ENCODE data around the gene SH3RF3.

Gene SH3RF3

DNA sequence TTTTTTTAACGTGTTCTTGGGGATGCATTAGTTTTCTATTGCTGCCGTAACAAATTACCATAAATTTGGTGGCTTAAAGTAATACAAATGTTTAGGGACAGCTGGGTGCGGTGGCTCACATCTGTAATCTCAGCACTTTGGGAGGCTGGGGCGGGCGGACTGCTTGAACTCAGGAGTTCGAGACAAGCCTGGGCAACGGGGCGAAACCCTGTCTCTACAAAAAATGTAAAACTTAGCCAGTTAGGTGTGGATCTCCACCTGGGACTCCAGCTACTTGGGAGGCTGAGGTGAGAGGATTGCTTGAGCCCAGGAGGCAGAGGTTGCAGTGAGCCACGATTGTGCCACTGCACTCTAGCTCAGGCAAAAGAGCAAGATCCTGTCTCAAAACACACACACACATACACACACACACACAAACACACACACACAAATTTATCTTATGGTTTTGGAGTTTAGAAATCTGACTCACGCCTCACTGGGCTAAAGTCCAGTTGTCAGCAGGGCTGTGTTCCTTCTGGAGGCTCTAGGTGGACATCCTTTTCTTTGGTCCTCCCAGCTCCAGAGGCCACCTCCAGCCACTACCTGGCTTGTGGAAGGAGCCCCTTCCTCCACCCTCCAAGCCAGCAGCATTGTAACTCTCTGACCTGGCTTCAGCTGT is 408.7 kb downstream of the SH3RF3 start:
- DNase-seq (ENCODE audit: low spot score), result no peak

DNA sequence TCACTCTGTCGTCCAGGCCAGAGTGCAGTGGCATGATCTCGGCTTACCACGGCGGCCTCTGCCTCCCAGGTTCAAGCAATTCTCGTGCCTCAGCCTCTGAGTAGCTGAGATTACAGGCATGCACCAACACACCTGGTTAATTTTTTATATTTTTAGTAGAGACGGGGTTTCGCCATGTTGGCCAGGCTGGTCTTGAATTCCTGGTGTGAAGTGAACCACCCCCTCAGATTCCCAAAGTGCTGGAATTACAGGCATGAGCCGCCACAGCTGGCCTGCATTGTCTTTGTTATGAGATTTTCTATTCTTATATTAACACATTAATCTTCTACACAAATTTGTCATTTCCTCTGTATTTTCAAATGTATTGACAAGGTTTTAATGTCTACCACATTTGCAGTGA is 409.5 kb downstream of the SH3RF3 start:
- H3K27me3 ChIP-seq (ENCODE audit: control insufficient read depth in 3 of 3, insufficient read depth in 3 of 3, low read depth in 1 of 3, low read length in 3 of 3), result no peaks in the 10 kb centered on the region
- no peak overlapping the region for H3K18ac ChIP-seq (ENCODE audit: low read length)
- H3K4me2 ChIP-seq (ENCODE audit: insufficient read depth, low read length, poor library complexity, severe bottlenecking), result no peak overlapping the region
- no peak overlapping the region for H4K91ac ChIP-seq (ENCODE audit: low read depth, low read length, poor library complexity)
- no peak overlapping the region for H3K4me3 ChIP-seq (ENCODE audit: low read length in 2 of 2)
- H3K27ac ChIP-seq (replicated peaks; ENCODE audit: low read length), result no peak overlapping the region
- H3K4me1 ChIP-seq (ENCODE audit: control insufficient read depth in 2 of 2, insufficient read depth in 1 of 2, low read depth in 1 of 2, low read length in 2 of 2), result no peaks in the 10 kb centered on the region
- no peak overlapping the region for H2BK15ac ChIP-seq (ENCODE audit: low read length)
- H2BK12ac ChIP-seq (ENCODE audit: low read length), result no peak overlapping the region
- no peaks in the 10 kb centered on the region for H3K79me1 ChIP-seq (ENCODE audit: low read depth, low read length)
- no peak overlapping the region for H3K23ac ChIP-seq (ENCODE audit: low read depth, low read length, poor library complexity)
- no peak for DNase-seq (ENCODE audit: low spot score)
- H2BK120ac ChIP-seq (ENCODE audit: low read depth, low read length), result no peak overlapping the region
- no peak overlapping the region for H3K14ac ChIP-seq (ENCODE audit: low read length)
- no CpG with 5 or more reads among the region's 8 CpGs for WGBS, 2 donors (ENCODE audit: extremely low coverage in 2 of 2, insufficient read length in 2 of 2, insufficient replicate concordance in 1 of 2)
- H3K4ac ChIP-seq (ENCODE audit: low read length), result no peak overlapping the region
- no peak overlapping the region for H2AFZ ChIP-seq (ENCODE audit: low read length)
- H3K9me3 ChIP-seq (replicated peaks in 1 of 2; ENCODE audit: control insufficient read depth in 2 of 2, insufficient read depth in 1 of 2, low read depth in 1 of 2, low read length in 2 of 2), result peaks cover 2 to 5% of the 10 kb centered on the region in 2 donors
- no peak overlapping the region for H3K9ac ChIP-seq (ENCODE audit: low read depth, low read length, poor library complexity)
- peaks cover 0 to 32% of the 10 kb centered on the region in 2 donors for H3K36me3 ChIP-seq (replicated peaks in 1 of 2; ENCODE audit: control insufficient read depth in 2 of 2, insufficient read depth in 2 of 2, low read length in 2 of 2)
- no peak overlapping the region for H4K8ac ChIP-seq (ENCODE audit: low read depth, low read length)
- no peak overlapping the region for H2AK5ac ChIP-seq (ENCODE audit: low read depth, low read length)
- H2BK5ac ChIP-seq (ENCODE audit: low read length), result no peak overlapping the region

More for the DNA sequence above, 408.7 kb downstream of the SH3RF3 start:
- WGBS, 2 donors (ENCODE audit: extremely low coverage in 2 of 2, insufficient read length in 2 of 2, insufficient replicate concordance in 1 of 2), result no CpG with 5 or more reads among the region's 10 CpGs
- no peak overlapping the region for H3K4me2 ChIP-seq (ENCODE audit: insufficient read depth, low read length, poor library complexity, severe bottlenecking)
- H4K8ac ChIP-seq (ENCODE audit: low read depth, low read length), result no peak overlapping the region
- no peak overlapping the region for H3K9ac ChIP-seq (ENCODE audit: low read depth, low read length, poor library complexity)
- no peak overlapping the region for H2AFZ ChIP-seq (ENCODE audit: low read length)
- H3K4ac ChIP-seq (ENCODE audit: low read length), result no peak overlapping the region
- no peak overlapping the region for H2AK5ac ChIP-seq (ENCODE audit: low read depth, low read length)
- no peak overlapping the region for H3K23ac ChIP-seq (ENCODE audit: low read depth, low read length, poor library complexity)
- H2BK5ac ChIP-seq (ENCODE audit: low read length), result no peak overlapping the region
- peaks cover 0 to 24% of the 10 kb centered on the region in 2 donors for H3K36me3 ChIP-seq (replicated peaks in 1 of 2; ENCODE audit: control insufficient read depth in 2 of 2, insufficient read depth in 2 of 2, low read length in 2 of 2)
- no peak overlapping the region for H3K14ac ChIP-seq (ENCODE audit: low read length)
- H3K27me3 ChIP-seq (ENCODE audit: control insufficient read depth in 3 of 3, insufficient read depth in 3 of 3, low read depth in 1 of 3, low read length in 3 of 3), result no peaks in the 10 kb centered on the region
- H3K4me1 ChIP-seq (ENCODE audit: control insufficient read depth in 2 of 2, insufficient read depth in 1 of 2, low read depth in 1 of 2, low read length in 2 of 2), result peaks cover 0 to 2% of the 10 kb centered on the region in 2 donors
- no peak overlapping the region for H2BK15ac ChIP-seq (ENCODE audit: low read length)
- no peak overlapping the region for H3K4me3 ChIP-seq (ENCODE audit: low read length in 2 of 2)
- H3K79me1 ChIP-seq (ENCODE audit: low read depth, low read length), result no peaks in the 10 kb centered on the region
- no peak overlapping the region for H3K18ac ChIP-seq (ENCODE audit: low read length)
- no peak overlapping the region for H3K27ac ChIP-seq (replicated peaks; ENCODE audit: low read length)
- H4K91ac ChIP-seq (ENCODE audit: low read depth, low read length, poor library complexity), result no peak overlapping the region
- peaks cover 2 to 5% of the 10 kb centered on the region in 2 donors for H3K9me3 ChIP-seq (replicated peaks in 1 of 2; ENCODE audit: control insufficient read depth in 2 of 2, insufficient read depth in 1 of 2, low read depth in 1 of 2, low read length in 2 of 2)
- H2BK12ac ChIP-seq (ENCODE audit: low read length), result no peak overlapping the region
- no peak overlapping the region for H2BK120ac ChIP-seq (ENCODE audit: low read depth, low read length)

GRCh38 chr2:109542384-109542783 is 413.4 kb downstream of the SH3RF3 start:
- peaks cover 0 to 3% of the 10 kb centered on the region in 2 donors for H3K9me3 ChIP-seq (replicated peaks in 1 of 2; ENCODE audit: control insufficient read depth in 2 of 2, insufficient read depth in 1 of 2, low read depth in 1 of 2, low read length in 2 of 2)
- peaks cover 3 to 56% of the 10 kb centered on the region in 2 donors for H3K36me3 ChIP-seq (replicated peaks in 1 of 2; ENCODE audit: control insufficient read depth in 2 of 2, insufficient read depth in 2 of 2, low read length in 2 of 2)
- no peak overlapping the region for H2BK15ac ChIP-seq (ENCODE audit: low read length)
- no peak overlapping the region for H3K18ac ChIP-seq (ENCODE audit: low read length)
- no peaks in the 10 kb centered on the region for H3K27me3 ChIP-seq (ENCODE audit: control insufficient read depth in 3 of 3, insufficient read depth in 3 of 3, low read depth in 1 of 3, low read length in 3 of 3)
- H3K4me2 ChIP-seq (ENCODE audit: insufficient read depth, low read length, poor library complexity, severe bottlenecking), result no peak overlapping the region
- H2BK12ac ChIP-seq (ENCODE audit: low read length), result no peak overlapping the region
- H3K79me1 ChIP-seq (ENCODE audit: low read depth, low read length), result no peaks in the 10 kb centered on the region
- H3K4me3 ChIP-seq (ENCODE audit: low read length in 2 of 2), result no peak overlapping the region
- H3K23ac ChIP-seq (ENCODE audit: low read depth, low read length, poor library complexity), result no peak overlapping the region
- H3K14ac ChIP-seq (ENCODE audit: low read length), result no peak overlapping the region
- no peak overlapping the region for H3K4ac ChIP-seq (ENCODE audit: low read length)
- no peak overlapping the region for H4K8ac ChIP-seq (ENCODE audit: low read depth, low read length)
- no peak overlapping the region for H2BK120ac ChIP-seq (ENCODE audit: low read depth, low read length)
- peaks cover 0 to 4% of the 10 kb centered on the region in 2 donors for H3K4me1 ChIP-seq (ENCODE audit: control insufficient read depth in 2 of 2, insufficient read depth in 1 of 2, low read depth in 1 of 2, low read length in 2 of 2)
- H4K91ac ChIP-seq (ENCODE audit: low read depth, low read length, poor library complexity), result no peak overlapping the region
- DNase-seq (ENCODE audit: low spot score), result no peak
- H2AFZ ChIP-seq (ENCODE audit: low read length), result no peak overlapping the region
- H3K9ac ChIP-seq (ENCODE audit: low read depth, low read length, poor library complexity), result peak overlapping the region; percentile 46
- no peak overlapping the region for H2BK5ac ChIP-seq (ENCODE audit: low read length)
- WGBS, 2 donors (ENCODE audit: extremely low coverage in 2 of 2, insufficient read length in 2 of 2, insufficient replicate concordance in 1 of 2), result no CpG with 5 or more reads among the region's 6 CpGs
- H2AK5ac ChIP-seq (ENCODE audit: low read depth, low read length), result no peak overlapping the region
- H3K27ac ChIP-seq (replicated peaks; ENCODE audit: low read length), result no peak overlapping the region

GRCh38 chr2:109545828-109546713 is 417.1 kb downstream of the SH3RF3 start:
- no peak overlapping the region for H2AK5ac ChIP-seq (ENCODE audit: low read depth, low read length)
- DNase-seq (ENCODE audit: low spot score), result peak; percentile 58
- H3K23ac ChIP-seq (ENCODE audit: low read depth, low read length, poor library complexity), result no peak overlapping the region
- no peak overlapping the region for H3K4me3 ChIP-seq (ENCODE audit: low read length in 2 of 2)
- no peak overlapping the region for H2BK12ac ChIP-seq (ENCODE audit: low read length)
- H3K79me1 ChIP-seq (ENCODE audit: low read depth, low read length), result no peaks in the 10 kb centered on the region
- peaks cover 0 to 13% of the 10 kb centered on the region in 2 donors for H3K4me1 ChIP-seq (ENCODE audit: control insufficient read depth in 2 of 2, insufficient read depth in 1 of 2, low read depth in 1 of 2, low read length in 2 of 2)
- H2BK15ac ChIP-seq (ENCODE audit: low read length), result no peak overlapping the region
- H4K8ac ChIP-seq (ENCODE audit: low read depth, low read length), result no peak overlapping the region
- no peak overlapping the region for H3K4me2 ChIP-seq (ENCODE audit: insufficient read depth, low read length, poor library complexity, severe bottlenecking)
- H3K4ac ChIP-seq (ENCODE audit: low read length), result no peak overlapping the region
- H3K27ac ChIP-seq (replicated peaks; ENCODE audit: low read length), result no peak overlapping the region
- H3K9ac ChIP-seq (ENCODE audit: low read depth, low read length, poor library complexity), result no peak overlapping the region
- no peak overlapping the region for H3K14ac ChIP-seq (ENCODE audit: low read length)
- H4K91ac ChIP-seq (ENCODE audit: low read depth, low read length, poor library complexity), result no peak overlapping the region
- no peak overlapping the region for H2AFZ ChIP-seq (ENCODE audit: low read length)
- no CpG with 5 or more reads among the region's 10 CpGs for WGBS, 2 donors (ENCODE audit: extremely low coverage in 2 of 2, insufficient read length in 2 of 2, insufficient replicate concordance in 1 of 2)
- H3K36me3 ChIP-seq (replicated peaks in 1 of 2; ENCODE audit: control insufficient read depth in 2 of 2, insufficient read depth in 2 of 2, low read length in 2 of 2), result peaks cover 3 to 52% of the 10 kb centered on the region in 2 donors
- H2BK120ac ChIP-seq (ENCODE audit: low read depth, low read length), result no peak overlapping the region
- H3K9me3 ChIP-seq (replicated peaks in 1 of 2; ENCODE audit: control insufficient read depth in 2 of 2, insufficient read depth in 1 of 2, low read depth in 1 of 2, low read length in 2 of 2), result peaks cover 0 to 6% of the 10 kb centered on the region in 2 donors
- no peak overlapping the region for H2BK5ac ChIP-seq (ENCODE audit: low read length)
- H3K27me3 ChIP-seq (ENCODE audit: control insufficient read depth in 3 of 3, insufficient read depth in 3 of 3, low read depth in 1 of 3, low read length in 3 of 3), result no peaks in the 10 kb centered on the region
- no peak overlapping the region for H3K18ac ChIP-seq (ENCODE audit: low read length)
